Measurements from ENCODE around the gene IL18. TPM values are rescaled to one million over a fixed set of nuclear protein-coding genes. Genes with fewer than 3 reads are reported as not detected.

Gene IL18
- polyA plus RNA-seq, 1 donor (not counting 4 experiments of a cell fraction or from before 2014, with no cell fraction given) = 205 TPM

- Histone ChIP-seq H3K4me1 (ENCODE audit: control insufficient read depth, extremely low read depth, insufficient read depth, low read length) (peaks cover 28% of the 10 kb centered on the region), H3K9ac (ENCODE audit: control insufficient read depth, extremely low read depth, insufficient read depth, low read length) (no peak overlapping the region), H3K4me2 (ENCODE audit: control insufficient read depth, extremely low read depth, insufficient read depth, low read depth, low read length) (no peak overlapping the region), H3K9me1 (ENCODE audit: control insufficient read depth, extremely low read depth, insufficient read depth, low read length) (no peaks in the 10 kb centered on the region), H3K9me3 (ENCODE audit: control insufficient read depth, low read depth, low read length) (no peaks in the 10 kb centered on the region), H2AFZ (ENCODE audit: control insufficient read depth, low read length) (no peak overlapping the region), H3K27ac (ENCODE audit: control insufficient read depth, insufficient read depth, low read length) (no peak overlapping the region), H4K20me1 (ENCODE audit: control insufficient read depth, extremely low read depth, insufficient read depth, low read length) (no peaks in the 10 kb centered on the region), H3K4me3 (ENCODE audit: control insufficient read depth in 2 of 3, extremely low read depth in 1 of 3, insufficient read depth in 2 of 3, low read depth in 1 of 3, low read length in 3 of 3) (no peak overlapping the region), H3K36me3 (ENCODE audit: control insufficient read depth in 2 of 2, extremely low read depth in 1 of 2, insufficient read depth in 2 of 2, low read length in 2 of 2) (no peaks in the 10 kb centered on the region), H3K79me2 (ENCODE audit: control insufficient read depth, insufficient read depth, low read length) (no peaks in the 10 kb centered on the region), H3K27me3 (ENCODE audit: control insufficient read depth, extremely low read depth, insufficient read depth, low read length) (no peaks in the 10 kb centered on the region)
- no peak for DNase-seq (ENCODE audit: low read depth, low spot score)
- peak; percentile 20 for FAIRE-seq
- dilution Hi-C loops (cut with MboI; ENCODE audit: extremely low pct_ligation_motif_present, low sequenced_read_pairs) = no loop called here
- no peak for TF ChIP-seq EZH2 (IDR thresholded peaks at IDR 0.05; ENCODE audit: low read length)
- no peak for TF ChIP-seq CTCF (optimal IDR thresholded peaks at IDR 0.05 in 1 of 3, IDR thresholded peaks at IDR 0.05 in 1 of 3, conservative IDR thresholded peaks at IDR 0.05 in 1 of 3; ENCODE audit: extremely low read depth in 1 of 3, insufficient read depth in 2 of 3, low read length in 3 of 3)
Observed at GRCh38 chr11:112123129-112123528, 40.8 kb downstream of the IL18 start.

GRCh38 chr11:112121981-112122615 is 41.8 kb downstream of the IL18 start:
- H3K9ac ChIP-seq (ENCODE audit: control insufficient read depth, extremely low read depth, insufficient read depth, low read length) = peak overlapping the region; percentile 13
- H3K36me3 ChIP-seq (ENCODE audit: control insufficient read depth in 2 of 2, extremely low read depth in 1 of 2, insufficient read depth in 2 of 2, low read length in 2 of 2) = no peaks in the 10 kb centered on the region
- H4K20me1 ChIP-seq (ENCODE audit: control insufficient read depth, extremely low read depth, insufficient read depth, low read length) = no peaks in the 10 kb centered on the region
- TF ChIP-seq EZH2 (IDR thresholded peaks at IDR 0.05; ENCODE audit: low read length) = no peak
- no peak for TF ChIP-seq CTCF (optimal IDR thresholded peaks at IDR 0.05 in 1 of 3, IDR thresholded peaks at IDR 0.05 in 1 of 3, conservative IDR thresholded peaks at IDR 0.05 in 1 of 3; ENCODE audit: extremely low read depth in 1 of 3, insufficient read depth in 2 of 3, low read length in 3 of 3)
- peak overlapping the region; percentile 46 for H3K27ac ChIP-seq (ENCODE audit: control insufficient read depth, insufficient read depth, low read length)
- DNase-seq (ENCODE audit: low read depth, low spot score) (no peak), FAIRE-seq (peak; percentile 26)
- H2AFZ ChIP-seq (ENCODE audit: control insufficient read depth, low read length) = peak overlapping the region; percentile 14
- no peaks in the 10 kb centered on the region for H3K9me3 ChIP-seq (ENCODE audit: control insufficient read depth, low read depth, low read length)
- H3K79me2 ChIP-seq (ENCODE audit: control insufficient read depth, insufficient read depth, low read length) = no peaks in the 10 kb centered on the region
- dilution Hi-C loops (cut with MboI; ENCODE audit: extremely low pct_ligation_motif_present, low sequenced_read_pairs) = no loop called here
- no peaks in the 10 kb centered on the region for H3K9me1 ChIP-seq (ENCODE audit: control insufficient read depth, extremely low read depth, insufficient read depth, low read length)
- H3K27me3 ChIP-seq (ENCODE audit: control insufficient read depth, extremely low read depth, insufficient read depth, low read length) = no peaks in the 10 kb centered on the region
- H3K4me2 ChIP-seq (ENCODE audit: control insufficient read depth, extremely low read depth, insufficient read depth, low read depth, low read length) = no peak overlapping the region
- no peak overlapping the region for H3K4me3 ChIP-seq (ENCODE audit: control insufficient read depth in 2 of 3, extremely low read depth in 1 of 3, insufficient read depth in 2 of 3, low read depth in 1 of 3, low read length in 3 of 3)
- peaks cover 28% of the 10 kb centered on the region for H3K4me1 ChIP-seq (ENCODE audit: control insufficient read depth, extremely low read depth, insufficient read depth, low read length)
